ENCODE measurements around the gene GAS7.

GAS7 gene

DNA sequence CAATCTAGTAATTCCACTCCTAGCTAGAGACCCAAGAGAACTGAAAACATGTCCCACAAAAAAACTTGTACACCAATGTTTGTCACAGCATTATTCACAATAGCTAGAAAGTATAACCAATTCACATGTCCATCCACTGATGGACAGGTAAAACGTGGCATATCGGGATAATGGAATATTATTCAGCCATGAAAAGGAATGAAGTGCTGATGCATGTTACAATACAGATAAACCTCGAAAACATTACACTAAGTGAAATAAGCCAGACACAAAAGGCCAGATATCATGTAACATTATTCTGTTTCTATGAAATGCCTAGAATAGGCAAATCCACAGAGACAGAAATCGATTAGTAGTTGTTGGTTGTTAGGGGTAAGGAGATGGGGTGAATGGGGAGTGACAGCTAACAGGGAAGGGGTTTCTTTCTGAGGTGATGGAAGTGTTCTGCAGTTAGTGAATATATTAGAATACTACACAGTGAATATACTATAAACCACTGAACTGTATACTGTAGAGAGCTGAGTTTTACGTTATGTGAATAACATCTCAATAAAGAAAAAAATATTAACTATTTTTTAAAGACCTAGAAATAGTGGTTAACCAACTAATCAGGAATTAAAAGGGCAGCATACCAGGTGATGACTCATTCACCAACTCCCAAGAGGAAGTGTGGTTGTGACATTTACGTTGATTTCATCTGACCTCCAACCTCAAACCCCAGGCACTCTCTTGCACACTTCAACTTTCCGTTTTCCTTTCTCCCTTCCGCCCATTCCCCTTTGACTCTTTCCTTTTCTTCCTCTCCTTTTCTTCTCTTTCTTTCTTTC lies 48.6 kb downstream of the GAS7 start:
- H3K4me3 ChIP-seq (IDR thresholded peaks at IDR 0.05; ENCODE audit: insufficient read depth, low read depth, low read length), result no peak overlapping the region
- no peaks in the 10 kb centered on the region for H3K36me3 ChIP-seq (ENCODE audit: insufficient read depth)
- H3K79me2 ChIP-seq (ENCODE audit: insufficient read depth, low read depth), result no peaks in the 10 kb centered on the region
- no peaks in the 10 kb centered on the region for H3K4me1 ChIP-seq (ENCODE audit: low read depth, poor library complexity, severe bottlenecking)
- H2AFZ ChIP-seq (ENCODE audit: low read depth), result no peak overlapping the region
- no peak overlapping the region for H3K27ac ChIP-seq
- H3K9ac ChIP-seq, result no peak overlapping the region
- TF ChIP-seq CTCF (conservative IDR thresholded peaks at IDR 0.05; ENCODE audit: low read depth, low read length), result no peak
- H4K20me1 ChIP-seq (ENCODE audit: insufficient read depth), result no peaks in the 10 kb centered on the region
- H3K4me2 ChIP-seq, result no peak overlapping the region
- no peaks in the 10 kb centered on the region for H3K27me3 ChIP-seq (ENCODE audit: insufficient read depth, low read depth)

DNA sequence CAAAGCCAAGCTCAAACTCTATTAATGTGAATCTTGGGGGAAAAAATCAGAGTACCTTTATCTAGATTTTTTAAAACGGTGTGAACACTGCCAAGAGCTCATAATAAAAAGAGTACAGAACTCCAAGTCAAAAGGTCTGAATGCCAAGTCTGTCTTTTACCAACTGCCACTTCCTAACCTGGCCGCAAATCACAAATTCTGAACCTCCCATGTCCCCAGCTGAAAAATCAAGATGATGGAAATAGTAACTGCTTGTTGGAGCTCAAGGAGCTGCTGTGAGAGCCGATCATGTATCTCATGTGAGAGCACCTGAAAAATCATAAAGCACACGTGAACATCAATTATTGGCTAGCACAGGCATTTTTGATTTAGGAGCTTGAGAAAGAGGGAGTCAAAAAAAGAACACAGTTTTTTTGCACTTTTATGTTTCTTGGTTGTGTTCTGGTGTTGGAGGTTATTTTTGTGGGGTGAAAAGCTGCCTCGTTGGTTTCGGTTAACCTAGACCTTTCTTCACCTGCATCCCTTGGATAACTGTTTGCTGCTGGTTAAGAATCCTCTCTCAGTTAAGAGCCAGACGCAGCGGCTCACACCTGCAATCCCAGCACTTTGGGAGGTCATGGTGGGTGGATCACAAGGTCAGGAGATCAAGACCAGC lies 50.5 kb downstream of the GAS7 start:
- Histone ChIP-seq H2AFZ (ENCODE audit: low read depth) (no peak overlapping the region), H4K20me1 (ENCODE audit: insufficient read depth) (no peaks in the 10 kb centered on the region), H3K79me2 (ENCODE audit: insufficient read depth, low read depth) (no peaks in the 10 kb centered on the region), H3K36me3 (ENCODE audit: insufficient read depth) (no peaks in the 10 kb centered on the region), H3K9ac (no peak overlapping the region), H3K27me3 (ENCODE audit: insufficient read depth, low read depth) (no peaks in the 10 kb centered on the region), H3K27ac (no peak overlapping the region), H3K4me1 (ENCODE audit: low read depth, poor library complexity, severe bottlenecking) (no peaks in the 10 kb centered on the region), H3K4me2 (no peak overlapping the region), H3K4me3 (IDR thresholded peaks at IDR 0.05; ENCODE audit: insufficient read depth, low read depth, low read length) (no peak overlapping the region)
- TF ChIP-seq CTCF (conservative IDR thresholded peaks at IDR 0.05; ENCODE audit: low read depth, low read length), result no peak

GRCh38 chr17:10147040-10147439 lies 51.4 kb downstream of the GAS7 start:
- Histone ChIP-seq H4K20me1 (ENCODE audit: insufficient read depth) (no peaks in the 10 kb centered on the region), H3K4me3 (IDR thresholded peaks at IDR 0.05; ENCODE audit: insufficient read depth, low read depth, low read length) (no peak overlapping the region), H3K36me3 (ENCODE audit: insufficient read depth) (no peaks in the 10 kb centered on the region), H3K79me2 (ENCODE audit: insufficient read depth, low read depth) (no peaks in the 10 kb centered on the region), H3K4me2 (no peak overlapping the region), H3K4me1 (ENCODE audit: low read depth, poor library complexity, severe bottlenecking) (no peaks in the 10 kb centered on the region), H3K27ac (no peak overlapping the region), H2AFZ (ENCODE audit: low read depth) (no peak overlapping the region), H3K27me3 (ENCODE audit: insufficient read depth, low read depth) (no peaks in the 10 kb centered on the region), H3K9ac (no peak overlapping the region)
- no peak for TF ChIP-seq CTCF (conservative IDR thresholded peaks at IDR 0.05; ENCODE audit: low read depth, low read length)

- Histone ChIP-seq H3K36me3 (ENCODE audit: insufficient read depth) (no peaks in the 10 kb centered on the region), H4K20me1 (ENCODE audit: insufficient read depth) (no peaks in the 10 kb centered on the region), H3K79me2 (ENCODE audit: insufficient read depth, low read depth) (no peaks in the 10 kb centered on the region), H3K4me1 (ENCODE audit: low read depth, poor library complexity, severe bottlenecking) (no peaks in the 10 kb centered on the region), H3K4me2 (no peak overlapping the region), H3K27ac (no peak overlapping the region), H3K9ac (no peak overlapping the region), H3K4me3 (IDR thresholded peaks at IDR 0.05; ENCODE audit: insufficient read depth, low read depth, low read length) (no peak overlapping the region), H3K27me3 (ENCODE audit: insufficient read depth, low read depth) (no peaks in the 10 kb centered on the region), H2AFZ (ENCODE audit: low read depth) (no peak overlapping the region)
- no peak for TF ChIP-seq CTCF (conservative IDR thresholded peaks at IDR 0.05; ENCODE audit: low read depth, low read length)
These were observed 53.4 kb downstream of the GAS7 start for GRCh38 chr17:10144982-10145381.

Measured in KMS-11 (cell line).